Right lobe of liver (tissue), 4 donors: ENCODE data around the gene NSL1.

Experiments
- POLR2A ChIP-seq: fragments of 450-650 bp; IDR thresholded peaks from one replicate; pipeline ENCODE4 v1.6.1; 2017; ENCODE audit warnings: antibody characterized with exemption, mild to moderate bottlenecking
- TF ChIP-seq, protein P1 (sequence below), 4 donors: fragments of 200-600 bp in 3 of 4; fragments of 450-650 bp in 1 of 4; IDR thresholded peaks; one replicate each; pipeline versions ENCODE4 v1.5.1 to v1.8.0; 2016 to 2022; ENCODE audit warnings: antibody characterized with exemption in 4 of 4, mild to moderate bottlenecking in 2 of 4
- donor health status: DM: no; HTN: no; CAD: no.
- donor health status: DM: no; HTN: no; CAD: no.
- donor health status: DM: no; HTN: yes; CAD: no.

DNA sequence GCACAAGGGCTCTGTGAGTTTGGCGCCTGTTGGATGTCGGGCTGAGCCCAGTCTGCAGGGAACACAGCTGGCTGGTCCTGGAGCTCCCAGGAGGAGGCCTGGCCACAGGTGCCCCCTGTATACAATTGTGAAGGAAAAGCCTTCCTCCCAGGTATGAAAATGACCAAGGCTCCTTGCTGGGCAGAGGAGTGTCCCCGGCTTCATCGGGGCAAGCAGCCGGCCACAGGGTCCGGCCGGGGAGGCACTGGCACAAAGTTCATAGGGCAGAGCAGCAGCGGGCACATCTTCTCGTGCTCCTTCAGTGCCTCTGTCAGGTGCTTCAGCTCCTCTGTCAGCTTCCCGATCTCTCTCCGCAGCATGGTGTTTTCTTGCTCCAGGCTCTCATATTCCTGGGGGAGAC is 105.0 kb downstream of the NSL1 start:
- TF ChIP-seq, protein P1, sequence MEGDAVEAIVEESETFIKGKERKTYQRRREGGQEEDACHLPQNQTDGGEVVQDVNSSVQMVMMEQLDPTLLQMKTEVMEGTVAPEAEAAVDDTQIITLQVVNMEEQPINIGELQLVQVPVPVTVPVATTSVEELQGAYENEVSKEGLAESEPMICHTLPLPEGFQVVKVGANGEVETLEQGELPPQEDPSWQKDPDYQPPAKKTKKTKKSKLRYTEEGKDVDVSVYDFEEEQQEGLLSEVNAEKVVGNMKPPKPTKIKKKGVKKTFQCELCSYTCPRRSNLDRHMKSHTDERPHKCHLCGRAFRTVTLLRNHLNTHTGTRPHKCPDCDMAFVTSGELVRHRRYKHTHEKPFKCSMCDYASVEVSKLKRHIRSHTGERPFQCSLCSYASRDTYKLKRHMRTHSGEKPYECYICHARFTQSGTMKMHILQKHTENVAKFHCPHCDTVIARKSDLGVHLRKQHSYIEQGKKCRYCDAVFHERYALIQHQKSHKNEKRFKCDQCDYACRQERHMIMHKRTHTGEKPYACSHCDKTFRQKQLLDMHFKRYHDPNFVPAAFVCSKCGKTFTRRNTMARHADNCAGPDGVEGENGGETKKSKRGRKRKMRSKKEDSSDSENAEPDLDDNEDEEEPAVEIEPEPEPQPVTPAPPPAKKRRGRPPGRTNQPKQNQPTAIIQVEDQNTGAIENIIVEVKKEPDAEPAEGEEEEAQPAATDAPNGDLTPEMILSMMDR (IDR thresholded peaks at IDR 0.05): no peak
- TF ChIP-seq POLR2A: no peak
